Prostate gland (tissue), 2 donors: Measurements from ENCODE around the gene TMEM150C. TPM values are rescaled to one million over a fixed set of nuclear protein-coding genes. Genes with fewer than 3 reads are reported as not detected.
"Not testable (repeated sequence)": the region's sequence is repeated elsewhere in the genome, so short reads cannot be mapped to it uniquely, and the experiment has no call there.

Source experiments
- DNase-seq: peaks from one replicate; pipeline ENCODE4 v3.0.0-alpha.2; 2019; ENCODE audit warnings: low spot score
- H3K27ac ChIP-seq, 2 donors: fragments of 200-600 bp; sonication (generic); 2 replicates each; pipeline ENCODE4 v1.5.1; 2017 to 2019
- H3K27me3 ChIP-seq: fragments of 200-600 bp; sonication (generic); replicated peaks from 2 replicates; pipeline ENCODE4 v1.5.1; 2019; ENCODE audit not compliant: insufficient read depth
- H3K36me3 ChIP-seq, 2 donors: fragments of 200-600 bp; sonication (generic); 1 replicate in 1 of 2; 2 replicates in 1 of 2; pipeline versions ENCODE4 v1.5.1 to v1.8.1; 2017 to 2019
- H3K4me1 ChIP-seq: fragments of 200-600 bp; sonication (generic); replicated peaks from 2 replicates; pipeline ENCODE4 v1.5.1; 2019
- H3K4me3 ChIP-seq, 2 donors: fragments of 200-600 bp; sonication (generic); 2 replicates each; pipeline ENCODE4 v1.5.1; 2017 to 2019
- H3K9me3 ChIP-seq: fragments of 200-600 bp; sonication (generic); 2 replicates; pipeline ENCODE4 v1.5.1; 2017
- CTCF ChIP-seq, 4 experiments: fragments of 200-600 bp in 2 of 4; fragments of 450-650 bp in 2 of 4; sonication (generic) in 2 of 4; IDR thresholded peaks; 1 replicate in 3 of 4; 2 replicates in 1 of 4; pipeline ENCODE4 v1.5.1; 2016 to 2019; ENCODE audit warnings: antibody characterized with exemption in 4 of 4, mild to moderate bottlenecking in 2 of 4, moderate library complexity in 2 of 4
- POLR2A ChIP-seq: fragments of 450-650 bp; IDR thresholded peaks from one replicate; pipeline ENCODE4 v1.6.1; 2016; ENCODE audit warnings: antibody characterized with exemption, mild to moderate bottlenecking
- POLR2AphosphoS5 ChIP-seq: sonication (generic); formaldehyde crosslinking; IDR thresholded peaks from one replicate; pipeline ENCODE4 v1.6.1; 2017; ENCODE audit warnings: antibody characterized with exemption
- WGBS: methylation state at CpG from one replicate; pipeline ENCODE4 v1.1.5; 2018; 5-methylcytosine and 5-hydroxymethylcytosine counted together
- intact Hi-C: fragments of 100-400 bp; cut with DNase I; formaldehyde crosslinking; loops from one replicate; pipeline ENCODE4 v1.14.2; 2022
- total RNA-seq, 2 donors: library from RNA; depleted of rRNA; stranded (reverse); fragments of >200 nt; gene quantifications; one replicate each; pipeline ENCODE4 v1.1.0, GENCODE V29; 2016

TMEM150C gene
- total RNA-seq, 2 donors from 2014 or later, result 24.9 to 30.0 TPM

- TF ChIP-seq POLR2A (no peak), POLR2AphosphoS5 (no peak), CTCF (IDR thresholded peaks at IDR 0.05) (no peak)
- H3K9me3 ChIP-seq, result no peaks in the 10 kb centered on the region
- WGBS, result 70% methylated on average over 14 of the region's 14 CpGs
- intact Hi-C loops, result no loop called here
- H3K36me3 ChIP-seq, result no peaks in the 10 kb centered on the region
- no peak for DNase-seq
- no peak overlapping the region for H3K27ac ChIP-seq
- no peak overlapping the region for H3K4me3 ChIP-seq
- H3K27me3 ChIP-seq, result no peaks in the 10 kb centered on the region
- H3K4me1 ChIP-seq, result no peaks in the 10 kb centered on the region
Measured at GRCh38 chr4:82484996-82485783, 76.6 kb downstream of the TMEM150C start.

GRCh38 chr4:82482387-82482786 is 79.4 kb downstream of the TMEM150C start:
- no peaks in the 10 kb centered on the region for H3K36me3 ChIP-seq
- no peak overlapping the region for H3K4me3 ChIP-seq
- no peak for DNase-seq
- WGBS, result 86% methylated on average over 6 of the region's 6 CpGs
- no peaks in the 10 kb centered on the region for H3K9me3 ChIP-seq
- H3K27ac ChIP-seq, result no peak overlapping the region
- intact Hi-C loops, result no loop called here
- TF ChIP-seq POLR2AphosphoS5 (no peak), CTCF (IDR thresholded peaks at IDR 0.05) (no peak), POLR2A (no peak)
- no peaks in the 10 kb centered on the region for H3K4me1 ChIP-seq
- no peaks in the 10 kb centered on the region for H3K27me3 ChIP-seq

GRCh38 chr4:82481506-82481840 is 80.3 kb downstream of the TMEM150C start:
- no peak for DNase-seq
- intact Hi-C loops, result no loop called here
- Histone ChIP-seq H3K9me3 (no peaks in the 10 kb centered on the region), H3K27me3 (no peaks in the 10 kb centered on the region), H3K36me3 (no peaks in the 10 kb centered on the region), H3K4me1 (no peaks in the 10 kb centered on the region), H3K4me3 (no peak overlapping the region), H3K27ac (no peak overlapping the region)
- TF ChIP-seq CTCF (IDR thresholded peaks at IDR 0.05) (no peak), POLR2AphosphoS5 (no peak)
- WGBS, result 65% methylated on average over 6 of the region's 6 CpGs

- no peak overlapping the region for H3K4me3 ChIP-seq
- WGBS, result 92% methylated on average over 10 of the region's 10 CpGs
Measured at GRCh38 chr4:82480771-82481505, 80.8 kb downstream of the TMEM150C start.

GRCh38 chr4:82479562-82479961 is 82.2 kb downstream of the TMEM150C start:
- Histone ChIP-seq H3K9me3 (no peaks in the 10 kb centered on the region), H3K4me1 (no peaks in the 10 kb centered on the region), H3K27me3 (no peaks in the 10 kb centered on the region), H3K36me3 (no peaks in the 10 kb centered on the region), H3K27ac (no peak overlapping the region), H3K4me3 (no peak overlapping the region)
- no peak for DNase-seq
- intact Hi-C loops, result no loop called here
- no peak for TF ChIP-seq POLR2A
- WGBS, result 93% methylated on average over 14 of the region's 14 CpGs

More at GRCh38 chr4:82480771-82481505, 80.8 kb downstream of the TMEM150C start:
- Histone ChIP-seq H3K9me3 (no peaks in the 10 kb centered on the region), H3K36me3 (no peaks in the 10 kb centered on the region), H3K4me1 (no peaks in the 10 kb centered on the region), H3K27ac (no peak overlapping the region), H3K27me3 (no peaks in the 10 kb centered on the region)
- TF ChIP-seq POLR2AphosphoS5, result no peak
- no peak for TF ChIP-seq POLR2A
- no peak for DNase-seq
- intact Hi-C loops, result no loop called here

GRCh38 chr4:82477469-82477868 is 84.3 kb downstream of the TMEM150C start:
- DNase-seq, H3K36me3 ChIP-seq, H3K27me3 ChIP-seq, H3K27ac ChIP-seq, intact Hi-C loops, H3K4me3 ChIP-seq, H3K9me3 ChIP-seq, H3K4me1 ChIP-seq: not testable (repeated sequence)
- 83% methylated on average over 9 of the region's 9 CpGs for WGBS

GRCh38 chr4:82475931-82476330 is 85.9 kb downstream of the TMEM150C start:
- H3K27ac ChIP-seq, H3K9me3 ChIP-seq, H3K36me3 ChIP-seq, intact Hi-C loops, H3K4me1 ChIP-seq, H3K4me3 ChIP-seq, H3K27me3 ChIP-seq, DNase-seq: not testable (repeated sequence)
- 97% methylated on average over 7 of the region's 7 CpGs for WGBS
